Activated CD4-positive, alpha-beta T cell treated with anti-CD3 and anti-CD28 coated beads, Interleukin-2, Interleukin-4, amounts not matched to agents 100 ng/mL and 50 ng/mL, durations not matched to agents 16 hours and 8 hours (primary cell): ENCODE data around the gene HIP1.
"Not testable (repeated sequence)": the region's sequence is repeated elsewhere in the genome, so short reads cannot be mapped to it uniquely, and the experiment has no call there.

ENCODE experiments used
- DNase-seq: peaks from one replicate; pipeline ENCODE4 v3.0.0-alpha.2; 2020; ENCODE audit warnings: low spot score

The HIP1 gene

GRCh38 chr7:75644589-75644988 is 94.2 kb downstream of the HIP1 start:
- DNase-seq: no peak

- DNase-seq: peak; percentile 83
These were observed 95.8 kb downstream of the HIP1 start for GRCh38 chr7:75642810-75643486.

- DNase-seq: no peak
These were observed 98.5 kb downstream of the HIP1 start for GRCh38 chr7:75640201-75640600.

GRCh38 chr7:75639886-75640190 is 98.9 kb downstream of the HIP1 start:
- no peak for DNase-seq

- no peak for DNase-seq
These were observed 99.5 kb downstream of the HIP1 start for GRCh38 chr7:75639071-75639885.

GRCh38 chr7:75638594-75639070 is 100.1 kb downstream of the HIP1 start:
- DNase-seq: no peak

GRCh38 chr7:75637854-75638593 is 100.7 kb downstream of the HIP1 start:
- DNase-seq: no peak

- no peak for DNase-seq
These were observed 103.7 kb downstream of the HIP1 start for GRCh38 chr7:75635036-75635435.

GRCh38 chr7:75632587-75632986 is 106.2 kb downstream of the HIP1 start:
- not testable (repeated sequence) for DNase-seq

- DNase-seq: no peak
These were observed 107.0 kb downstream of the HIP1 start for GRCh38 chr7:75631711-75632110.

- no peak for DNase-seq
These were observed 108.2 kb downstream of the HIP1 start for GRCh38 chr7:75630549-75630948.

- DNase-seq: no peak
These were observed 109.7 kb downstream of the HIP1 start for GRCh38 chr7:75629044-75629443.

GRCh38 chr7:75628055-75628454 is 110.7 kb downstream of the HIP1 start:
- DNase-seq: no peak

- DNase-seq: no peak
These were observed 111.8 kb downstream of the HIP1 start for GRCh38 chr7:75626954-75627353.

GRCh38 chr7:75625868-75626267 is 112.9 kb downstream of the HIP1 start:
- no peak for DNase-seq

GRCh38 chr7:75624134-75624832 is 114.5 kb downstream of the HIP1 start:
- DNase-seq: no peak

- DNase-seq: no peak
These were observed 115.2 kb downstream of the HIP1 start for GRCh38 chr7:75623390-75624133.

GRCh38 chr7:75621124-75621523 is 117.6 kb downstream of the HIP1 start:
- no peak for DNase-seq

- no peak for DNase-seq
These were observed 119.1 kb downstream of the HIP1 start for GRCh38 chr7:75619636-75620035.

GRCh38 chr7:75617634-75618234 is 121.0 kb downstream of the HIP1 start:
- peak; percentile 84 for DNase-seq
